Measurements from ENCODE around the gene LNX2. TPM values are rescaled to one million over a fixed set of nuclear protein-coding genes. Genes with fewer than 3 reads are reported as not detected.
"Not testable (repeated sequence)": the region's sequence is repeated elsewhere in the genome, so short reads cannot be mapped to it uniquely, and the experiment has no call there.

Gene LNX2
- total and polyA plus RNA-seq, 5 donors from 2014 or later = 3.7 to 6.5 (median 4.8) TPM

DNA sequence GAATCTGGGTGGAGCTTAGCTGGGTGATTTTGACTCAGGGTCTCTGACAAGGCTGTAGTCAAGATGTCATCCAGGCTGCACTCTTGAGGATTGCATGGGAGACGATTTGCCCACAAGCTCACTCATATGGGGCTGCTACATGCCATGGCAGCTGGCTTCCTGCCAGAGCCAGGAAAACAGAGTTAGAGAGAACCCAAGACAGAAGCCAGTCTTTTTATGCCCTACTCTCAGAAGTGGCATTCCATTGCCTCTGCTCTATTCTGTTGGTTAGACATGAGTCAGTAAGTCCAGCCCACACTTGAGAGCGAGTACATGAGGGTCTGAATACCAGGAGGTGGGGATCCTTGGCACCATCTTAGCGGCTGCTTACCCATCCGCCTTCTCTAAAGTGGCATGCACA is 10.8 kb upstream of the LNX2 start:
- Mint-ChIP-seq H3K27ac (peak overlapping the region in 2 of 3 donors; percentile 28 to 38), H3K4me1 (peaks cover 27 to 81% (median 59%) of the 10 kb centered on the region in 4 donors), H3K36me3 (peaks cover 28% of the 10 kb centered on the region), H3K4me3 (peak overlapping the region in 1 of 4 donors; percentile 5), H3K9me3 (no peaks in the 10 kb centered on the region), H3K27me3 (no peaks in the 10 kb centered on the region)
- Histone ChIP-seq H3K27ac (ENCODE audit: insufficient read depth, low read length, poor library complexity, severe bottlenecking) (no peak overlapping the region), H3K4me1 (ENCODE audit: control insufficient read depth, insufficient read depth, low read length, poor library complexity, severe bottlenecking) (peaks cover 11% of the 10 kb centered on the region), H3K9me3 (ENCODE audit: control insufficient read depth in 2 of 2, low read length in 2 of 2) (no peaks in the 10 kb centered on the region), H3K36me3 (ENCODE audit: control insufficient read depth, insufficient read depth, low read length) (peaks cover 32% of the 10 kb centered on the region), H3K27me3 (ENCODE audit: control insufficient read depth, insufficient read depth, low read length) (no peaks in the 10 kb centered on the region), H3K4me3 (ENCODE audit: low read depth, low read length) (no peak overlapping the region)
- ATAC-seq (ENCODE audit: low read depth in 2 of 2) (no peak), DNase-seq (no peak)

- H3K4me1 Mint-ChIP-seq = peaks cover 31 to 84% (median 63%) of the 10 kb centered on the region in 4 donors
- H3K27me3 ChIP-seq (ENCODE audit: control insufficient read depth, insufficient read depth, low read length); H3K4me3 ChIP-seq (ENCODE audit: low read depth, low read length); H3K27ac ChIP-seq (ENCODE audit: insufficient read depth, low read length, poor library complexity, severe bottlenecking); DNase-seq; H3K27me3 Mint-ChIP-seq; H3K27ac Mint-ChIP-seq; H3K9me3 Mint-ChIP-seq; H3K9me3 ChIP-seq (ENCODE audit: control insufficient read depth in 2 of 2, low read length in 2 of 2); ATAC-seq (ENCODE audit: low read depth in 2 of 2); H3K4me3 Mint-ChIP-seq: not testable (repeated sequence)
- Histone ChIP-seq H3K36me3 (ENCODE audit: control insufficient read depth, insufficient read depth, low read length) (peaks cover 36% of the 10 kb centered on the region), H3K4me1 (ENCODE audit: control insufficient read depth, insufficient read depth, low read length, poor library complexity, severe bottlenecking) (peaks cover 10% of the 10 kb centered on the region)
- H3K36me3 Mint-ChIP-seq = peaks cover 46% of the 10 kb centered on the region
Observed at GRCh38 chr13:27628766-27629165, 8.4 kb upstream of the LNX2 start.

DNA sequence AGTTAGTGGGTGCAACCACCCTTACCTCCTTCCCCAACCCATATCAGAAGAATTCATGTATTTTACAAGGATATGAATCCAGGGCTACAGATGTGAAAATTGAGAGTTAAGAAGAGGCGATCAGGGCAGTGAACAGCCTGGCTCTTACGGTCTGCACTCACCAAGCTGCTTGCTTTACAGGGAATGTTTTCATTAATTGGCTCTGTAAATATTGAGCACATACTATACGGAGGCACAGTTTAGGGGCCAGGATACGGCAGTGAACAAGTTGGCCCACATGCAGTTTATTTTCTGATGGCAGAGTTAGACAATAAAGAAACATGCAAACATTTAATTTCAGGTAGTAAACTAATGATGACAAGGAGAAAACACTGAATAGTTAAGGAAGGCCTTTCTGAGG is 7.8 kb upstream of the LNX2 start:
- peak overlapping the region in 1 of 4 donors; percentile 7 for H3K4me3 Mint-ChIP-seq
- no peaks in the 10 kb centered on the region for H3K9me3 Mint-ChIP-seq
- no peak for DNase-seq
- peaks cover 17% of the 10 kb centered on the region for H3K4me1 ChIP-seq (ENCODE audit: control insufficient read depth, insufficient read depth, low read length, poor library complexity, severe bottlenecking)
- ATAC-seq (ENCODE audit: low read depth in 2 of 2) = no peak
- peak overlapping the region in 1 of 3 donors; percentile 19 for H3K27ac Mint-ChIP-seq
- H3K36me3 Mint-ChIP-seq = peaks cover 50% of the 10 kb centered on the region
- no peak overlapping the region for H3K27ac ChIP-seq (ENCODE audit: insufficient read depth, low read length, poor library complexity, severe bottlenecking)
- no peak overlapping the region for H3K4me3 ChIP-seq (ENCODE audit: low read depth, low read length)
- no peaks in the 10 kb centered on the region for H3K27me3 ChIP-seq (ENCODE audit: control insufficient read depth, insufficient read depth, low read length)
- peaks cover 39% of the 10 kb centered on the region for H3K36me3 ChIP-seq (ENCODE audit: control insufficient read depth, insufficient read depth, low read length)
- H3K4me1 Mint-ChIP-seq = peaks cover 35 to 89% (median 67%) of the 10 kb centered on the region in 4 donors
- no peaks in the 10 kb centered on the region for H3K9me3 ChIP-seq (ENCODE audit: control insufficient read depth in 2 of 2, low read length in 2 of 2)
- H3K27me3 Mint-ChIP-seq = no peaks in the 10 kb centered on the region

DNA sequence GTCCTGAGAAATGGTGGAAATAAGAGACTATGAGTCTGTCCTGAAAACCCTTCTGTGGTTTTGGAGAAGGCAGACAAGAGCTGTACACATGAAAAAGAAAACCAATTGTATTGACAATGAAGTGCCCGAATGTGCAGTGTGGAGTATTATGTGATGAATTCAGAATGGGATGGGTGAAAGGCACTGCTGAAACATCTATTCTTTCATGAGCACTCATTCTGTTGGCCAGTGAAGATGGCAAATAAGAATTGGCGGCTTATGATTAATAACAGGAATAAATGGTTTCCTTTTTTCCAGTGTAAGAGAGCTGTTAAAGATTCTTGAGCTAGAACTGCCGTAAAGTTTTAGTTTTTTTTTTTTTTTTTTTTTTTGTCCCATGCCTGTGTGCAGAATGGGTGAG is 7.1 kb upstream of the LNX2 start:
- H3K27me3 Mint-ChIP-seq = no peaks in the 10 kb centered on the region
- peaks cover 24% of the 10 kb centered on the region for H3K4me1 ChIP-seq (ENCODE audit: control insufficient read depth, insufficient read depth, low read length, poor library complexity, severe bottlenecking)
- peak overlapping the region in 2 of 3 donors; percentile 7 to 19 for H3K27ac Mint-ChIP-seq
- no peak overlapping the region for H3K27ac ChIP-seq (ENCODE audit: insufficient read depth, low read length, poor library complexity, severe bottlenecking)
- ATAC-seq (ENCODE audit: low read depth in 2 of 2) (no peak), DNase-seq (no peak)
- H3K4me3 Mint-ChIP-seq = peak overlapping the region in 1 of 4 donors; percentile 14
- H3K27me3 ChIP-seq (ENCODE audit: control insufficient read depth, insufficient read depth, low read length) = no peaks in the 10 kb centered on the region
- no peaks in the 10 kb centered on the region for H3K9me3 Mint-ChIP-seq
- no peak overlapping the region for H3K4me3 ChIP-seq (ENCODE audit: low read depth, low read length)
- H3K4me1 Mint-ChIP-seq = peaks cover 36 to 91% (median 69%) of the 10 kb centered on the region in 4 donors
- H3K9me3 ChIP-seq (ENCODE audit: control insufficient read depth in 2 of 2, low read length in 2 of 2) = no peaks in the 10 kb centered on the region
- H3K36me3 Mint-ChIP-seq = peaks cover 47% of the 10 kb centered on the region
- H3K36me3 ChIP-seq (ENCODE audit: control insufficient read depth, insufficient read depth, low read length) = peaks cover 40% of the 10 kb centered on the region

DNA sequence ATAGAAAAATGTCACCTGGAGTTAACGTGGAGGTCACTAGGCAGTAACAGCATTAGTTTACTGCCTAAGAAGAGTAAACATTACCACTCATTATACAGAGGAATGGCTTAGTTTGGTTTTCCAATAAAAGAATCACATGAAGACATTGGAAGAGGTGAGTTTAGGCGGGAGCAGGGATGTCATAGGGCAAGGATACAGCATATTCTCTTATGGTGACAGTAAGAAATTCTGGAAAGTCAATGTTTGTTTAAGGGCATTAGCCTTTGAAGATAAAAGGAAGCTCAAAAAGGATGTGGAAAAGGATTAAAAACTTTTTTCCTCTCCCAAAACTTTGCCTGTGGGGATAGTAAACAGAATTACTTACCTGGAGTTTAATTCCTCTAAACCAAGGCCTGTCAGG is 5.5 kb upstream of the LNX2 start:
- Mint-ChIP-seq H3K36me3 (peaks cover 47% of the 10 kb centered on the region), H3K27me3 (no peaks in the 10 kb centered on the region), H3K27ac (no peak overlapping the region), H3K9me3 (no peaks in the 10 kb centered on the region), H3K4me1 (peaks cover 39 to 79% (median 65%) of the 10 kb centered on the region in 4 donors), H3K4me3 (peak overlapping the region in 1 of 4 donors; percentile 97)
- no peaks in the 10 kb centered on the region for H3K9me3 ChIP-seq (ENCODE audit: control insufficient read depth in 2 of 2, low read length in 2 of 2)
- DNase-seq = no peak
- peaks cover 34% of the 10 kb centered on the region for H3K4me1 ChIP-seq (ENCODE audit: control insufficient read depth, insufficient read depth, low read length, poor library complexity, severe bottlenecking)
- H3K36me3 ChIP-seq (ENCODE audit: control insufficient read depth, insufficient read depth, low read length) = peaks cover 28% of the 10 kb centered on the region
- ATAC-seq (ENCODE audit: low read depth in 2 of 2) = no peak
- H3K27me3 ChIP-seq (ENCODE audit: control insufficient read depth, insufficient read depth, low read length) = no peaks in the 10 kb centered on the region
- no peak overlapping the region for H3K27ac ChIP-seq (ENCODE audit: insufficient read depth, low read length, poor library complexity, severe bottlenecking)
- no peak overlapping the region for H3K4me3 ChIP-seq (ENCODE audit: low read depth, low read length)

DNA sequence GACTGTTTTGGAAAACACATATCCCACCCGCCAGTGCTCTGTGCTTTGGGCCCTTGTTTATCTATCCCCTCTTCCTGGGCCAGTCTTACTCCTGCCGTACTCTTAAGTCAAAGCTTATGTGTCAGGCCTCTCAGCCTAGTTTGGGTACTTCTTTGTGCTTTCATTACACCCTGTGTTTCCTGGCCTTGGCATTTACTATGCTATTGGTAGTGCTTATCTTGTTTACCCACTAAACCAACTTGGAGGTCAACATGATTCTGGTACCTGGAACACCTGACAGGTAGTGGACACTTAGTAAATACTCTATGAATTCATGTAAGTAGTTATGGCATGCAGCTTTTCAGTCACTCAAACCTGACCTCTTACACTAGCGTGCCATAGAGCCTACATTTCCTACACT is 3.7 kb upstream of the LNX2 start:
- Histone ChIP-seq H3K27me3 (ENCODE audit: control insufficient read depth, insufficient read depth, low read length) (no peaks in the 10 kb centered on the region), H3K27ac (ENCODE audit: insufficient read depth, low read length, poor library complexity, severe bottlenecking) (no peak overlapping the region), H3K9me3 (ENCODE audit: control insufficient read depth in 2 of 2, low read length in 2 of 2) (no peaks in the 10 kb centered on the region), H3K36me3 (ENCODE audit: control insufficient read depth, insufficient read depth, low read length) (peaks cover 24% of the 10 kb centered on the region), H3K4me1 (ENCODE audit: control insufficient read depth, insufficient read depth, low read length, poor library complexity, severe bottlenecking) (peaks cover 44% of the 10 kb centered on the region), H3K4me3 (ENCODE audit: low read depth, low read length) (peak overlapping the region; percentile 13)
- no peak for ATAC-seq (ENCODE audit: low read depth in 2 of 2)
- H3K27ac Mint-ChIP-seq = peak overlapping the region in 1 of 3 donors; percentile 67
- peaks cover 45 to 75% (median 62%) of the 10 kb centered on the region in 4 donors for H3K4me1 Mint-ChIP-seq
- H3K9me3 Mint-ChIP-seq = no peaks in the 10 kb centered on the region
- DNase-seq = no peak
- peaks cover 41% of the 10 kb centered on the region for H3K36me3 Mint-ChIP-seq
- peak overlapping the region; percentile 18 to 97 (median 43) for H3K4me3 Mint-ChIP-seq
- H3K27me3 Mint-ChIP-seq = no peaks in the 10 kb centered on the region

DNA sequence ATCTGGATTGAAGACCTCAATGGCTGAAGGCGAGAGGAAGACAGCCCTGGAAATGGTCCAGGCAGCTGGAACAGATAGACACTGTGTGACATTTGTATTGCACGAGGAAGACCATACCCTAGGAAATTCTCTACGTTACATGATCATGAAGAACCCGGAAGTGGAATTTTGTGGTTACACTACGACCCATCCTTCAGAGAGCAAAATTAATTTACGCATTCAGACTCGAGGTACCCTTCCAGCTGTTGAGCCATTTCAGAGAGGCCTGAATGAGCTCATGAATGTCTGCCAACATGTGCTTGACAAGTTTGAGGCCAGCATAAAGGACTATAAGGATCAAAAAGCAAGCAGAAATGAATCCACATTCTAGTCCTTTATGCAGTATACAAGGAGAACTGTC is 2.6 kb upstream of the LNX2 start:
- H3K4me3 Mint-ChIP-seq = peak overlapping the region; percentile 89 to 97 (median 95)
- ATAC-seq (ENCODE audit: low read depth in 2 of 2) = no peak
- Histone ChIP-seq H3K27ac (ENCODE audit: insufficient read depth, low read length, poor library complexity, severe bottlenecking) (peak overlapping the region; percentile 97), H3K9me3 (ENCODE audit: control insufficient read depth in 2 of 2, low read length in 2 of 2) (no peaks in the 10 kb centered on the region), H3K4me3 (ENCODE audit: low read depth, low read length) (peak overlapping the region; percentile 85), H3K4me1 (ENCODE audit: control insufficient read depth, insufficient read depth, low read length, poor library complexity, severe bottlenecking) (peaks cover 55% of the 10 kb centered on the region), H3K36me3 (ENCODE audit: control insufficient read depth, insufficient read depth, low read length) (peaks cover 21% of the 10 kb centered on the region), H3K27me3 (ENCODE audit: control insufficient read depth, insufficient read depth, low read length) (no peaks in the 10 kb centered on the region)
- H3K4me1 Mint-ChIP-seq = peaks cover 45 to 76% (median 67%) of the 10 kb centered on the region in 4 donors
- peaks cover 31% of the 10 kb centered on the region for H3K36me3 Mint-ChIP-seq
- DNase-seq = no peak
- H3K27ac Mint-ChIP-seq = peak overlapping the region in 1 of 3 donors; percentile 67
- no peaks in the 10 kb centered on the region for H3K9me3 Mint-ChIP-seq
- H3K27me3 Mint-ChIP-seq = no peaks in the 10 kb centered on the region

DNA sequence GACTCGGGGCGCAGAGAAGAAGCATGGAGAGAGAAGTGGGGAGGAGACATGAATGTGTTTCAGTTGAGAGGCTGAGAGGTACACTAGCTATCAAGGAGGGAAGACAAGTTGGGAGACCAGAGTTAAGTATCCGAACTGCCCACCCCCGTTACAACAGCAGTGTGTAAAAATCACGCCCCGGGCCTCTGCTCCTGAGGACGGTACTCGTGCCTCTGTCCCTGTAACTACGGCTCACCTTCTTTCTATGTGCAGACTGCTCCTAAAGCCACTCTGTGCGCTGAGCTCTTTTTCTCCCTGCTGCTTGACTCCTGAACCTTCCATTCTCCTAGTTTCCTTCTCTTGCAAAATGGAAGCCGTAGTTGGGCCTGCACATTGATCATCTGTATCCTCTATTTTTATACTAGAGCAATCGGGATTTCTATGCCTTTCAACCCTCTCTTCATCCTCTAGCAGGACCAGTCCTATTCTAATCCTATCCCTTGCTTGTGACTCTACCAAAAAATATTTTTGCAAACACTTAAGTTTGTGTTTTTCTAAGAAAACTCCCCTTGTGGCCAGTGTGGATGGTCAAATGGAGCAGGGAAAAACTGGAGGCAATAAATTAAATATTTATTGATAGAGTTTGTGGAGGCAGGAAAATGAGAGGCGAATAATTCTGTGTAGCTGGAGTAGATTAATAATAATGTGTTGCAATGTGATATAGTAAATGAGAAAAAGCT is 1.9 kb upstream of the LNX2 start:
- Mint-ChIP-seq H3K9me3 (no peaks in the 10 kb centered on the region), H3K27ac (peak overlapping the region; percentile 67 to 92 (median 83)), H3K4me1 (peaks cover 48 to 73% (median 67%) of the 10 kb centered on the region in 4 donors), H3K27me3 (no peaks in the 10 kb centered on the region), H3K36me3 (peaks cover 30% of the 10 kb centered on the region), H3K4me3 (peak overlapping the region; percentile 89 to 97 (median 95))
- ATAC-seq (ENCODE audit: low read depth in 2 of 2) (no peak), DNase-seq (no peak)
- Histone ChIP-seq H3K4me3 (ENCODE audit: low read depth, low read length) (peak overlapping the region; percentile 85), H3K27ac (ENCODE audit: insufficient read depth, low read length, poor library complexity, severe bottlenecking) (peak overlapping the region; percentile 97), H3K4me1 (ENCODE audit: control insufficient read depth, insufficient read depth, low read length, poor library complexity, severe bottlenecking) (peaks cover 54% of the 10 kb centered on the region), H3K36me3 (ENCODE audit: control insufficient read depth, insufficient read depth, low read length) (peaks cover 20% of the 10 kb centered on the region), H3K9me3 (ENCODE audit: control insufficient read depth in 2 of 2, low read length in 2 of 2) (no peaks in the 10 kb centered on the region), H3K27me3 (ENCODE audit: control insufficient read depth, insufficient read depth, low read length) (no peaks in the 10 kb centered on the region)

Measured in CD4-positive, CD25-positive, alpha-beta regulatory T cell (primary cell).